Measurements from ENCODE around the gene MYO7A.

The MYO7A gene

DNA sequence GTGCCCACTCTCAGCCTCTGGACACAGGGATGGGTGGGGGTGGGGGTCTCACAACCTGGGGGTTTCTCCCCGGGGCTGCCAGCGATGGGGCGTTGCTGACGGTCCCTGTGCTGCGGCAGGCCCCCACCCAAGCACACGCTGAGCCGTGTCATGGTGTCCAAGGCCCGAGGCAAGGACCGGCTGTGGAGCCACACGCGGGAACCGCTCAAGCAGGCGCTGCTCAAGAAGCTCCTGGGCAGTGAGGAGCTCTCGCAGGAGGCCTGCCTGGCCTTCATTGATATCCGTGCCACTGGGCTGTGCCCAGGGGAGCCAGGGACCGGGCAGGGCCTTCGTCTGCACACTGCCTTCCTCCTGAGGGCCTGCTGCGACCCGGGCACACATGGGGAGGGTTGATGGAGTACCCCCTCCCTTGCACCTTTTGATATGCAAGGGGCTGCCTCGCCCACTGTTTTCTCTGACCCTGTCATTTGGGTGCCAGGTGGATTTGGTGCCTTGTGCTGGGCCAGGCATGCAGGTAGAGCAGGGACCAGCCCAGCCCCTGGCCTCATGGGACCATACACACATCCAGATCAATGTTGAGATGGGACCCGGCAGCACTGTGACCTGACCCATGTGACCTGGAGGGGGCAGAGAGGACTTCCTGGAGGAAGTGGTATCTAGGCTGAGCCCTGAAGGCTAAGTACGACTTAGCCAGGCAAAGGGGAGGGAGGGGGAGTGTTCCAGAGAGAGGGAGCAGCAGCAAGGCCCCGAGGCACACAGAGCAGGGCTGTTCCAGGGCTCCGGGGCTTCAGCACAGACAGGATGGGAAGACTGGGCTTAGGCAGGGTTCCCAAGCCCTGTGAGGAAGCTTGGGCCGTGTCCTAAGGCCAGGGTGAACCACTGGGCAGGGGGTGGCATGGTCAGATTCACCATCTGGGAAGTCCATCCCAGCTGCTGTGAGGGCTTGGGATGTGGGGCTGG is 75.2 kb downstream of the MYO7A start:
- DNase-seq: no peak

DNA sequence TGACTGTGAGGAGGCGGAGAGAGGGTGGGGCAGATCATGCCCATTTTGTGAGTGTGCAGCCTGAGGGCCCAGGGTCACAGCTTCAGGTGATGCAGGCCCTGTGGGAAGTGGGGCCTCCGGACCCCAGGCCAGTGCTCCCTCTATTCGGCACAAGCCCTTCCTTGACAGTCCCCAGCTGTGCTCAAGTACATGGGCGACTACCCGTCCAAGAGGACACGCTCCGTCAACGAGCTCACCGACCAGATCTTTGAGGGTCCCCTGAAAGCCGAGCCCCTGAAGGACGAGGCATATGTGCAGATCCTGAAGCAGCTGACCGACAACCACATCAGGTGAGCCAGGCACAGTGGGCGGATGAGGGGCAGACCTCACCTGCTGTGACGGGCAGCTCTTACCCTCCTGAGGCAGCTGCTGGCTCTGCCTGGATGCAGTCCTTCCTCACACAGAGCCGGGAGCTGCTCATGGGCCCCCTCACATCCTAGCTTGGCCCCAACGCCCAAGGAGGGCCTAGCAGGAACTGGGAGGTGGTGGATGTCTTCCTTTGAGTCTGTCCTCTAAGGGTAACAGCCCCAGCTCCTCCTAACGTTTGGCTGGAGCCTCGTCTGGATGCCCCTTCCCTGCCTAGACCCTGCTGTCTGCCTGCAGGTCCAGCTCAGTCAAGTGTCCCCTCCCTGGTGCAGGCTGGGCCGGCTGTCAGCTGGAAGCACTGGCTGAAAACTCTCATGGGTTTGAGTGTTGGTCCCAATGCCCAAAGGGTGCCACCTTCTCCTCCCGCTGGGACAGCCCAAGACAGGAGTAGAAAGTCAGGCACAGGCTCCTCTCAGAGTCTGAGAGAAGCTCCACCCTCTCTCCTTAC is 76.1 kb downstream of the MYO7A start:
- DNase-seq: no peak

DNA sequence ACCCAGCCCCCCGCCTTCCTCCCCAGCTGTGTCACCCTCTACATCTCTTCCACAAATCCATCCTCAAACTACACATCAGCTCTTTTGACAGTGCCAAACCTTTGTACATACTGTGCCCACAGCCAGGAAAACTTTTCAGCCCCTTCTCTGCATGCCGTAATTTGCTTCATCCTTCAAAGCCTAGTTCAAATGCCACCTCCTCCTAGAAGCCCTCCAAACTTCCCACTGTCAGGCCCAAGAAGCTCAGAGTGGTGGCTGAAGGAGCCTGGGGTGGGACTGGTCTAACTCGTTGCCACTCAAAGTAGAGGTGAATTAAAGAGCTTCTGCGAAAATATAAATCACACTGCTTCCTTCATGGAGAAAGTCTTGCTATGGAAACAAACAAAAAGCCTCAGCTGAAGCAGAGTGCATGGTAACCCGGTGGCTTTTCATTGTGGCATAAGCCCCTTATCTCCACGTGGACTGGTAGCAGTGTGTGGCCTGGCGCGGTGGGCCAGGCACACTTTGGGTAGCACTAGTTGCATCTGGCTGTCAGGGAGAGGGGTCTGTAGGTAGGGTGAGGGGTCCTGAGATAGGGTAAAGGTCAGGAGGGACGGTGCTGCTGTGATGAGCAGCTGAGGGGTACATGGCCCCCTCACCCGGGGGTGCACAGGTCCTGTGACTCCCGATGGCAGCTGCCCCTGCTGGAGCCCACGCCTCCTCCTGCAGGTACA is 76.9 kb downstream of the MYO7A start:
- no peak for DNase-seq

DNA sequence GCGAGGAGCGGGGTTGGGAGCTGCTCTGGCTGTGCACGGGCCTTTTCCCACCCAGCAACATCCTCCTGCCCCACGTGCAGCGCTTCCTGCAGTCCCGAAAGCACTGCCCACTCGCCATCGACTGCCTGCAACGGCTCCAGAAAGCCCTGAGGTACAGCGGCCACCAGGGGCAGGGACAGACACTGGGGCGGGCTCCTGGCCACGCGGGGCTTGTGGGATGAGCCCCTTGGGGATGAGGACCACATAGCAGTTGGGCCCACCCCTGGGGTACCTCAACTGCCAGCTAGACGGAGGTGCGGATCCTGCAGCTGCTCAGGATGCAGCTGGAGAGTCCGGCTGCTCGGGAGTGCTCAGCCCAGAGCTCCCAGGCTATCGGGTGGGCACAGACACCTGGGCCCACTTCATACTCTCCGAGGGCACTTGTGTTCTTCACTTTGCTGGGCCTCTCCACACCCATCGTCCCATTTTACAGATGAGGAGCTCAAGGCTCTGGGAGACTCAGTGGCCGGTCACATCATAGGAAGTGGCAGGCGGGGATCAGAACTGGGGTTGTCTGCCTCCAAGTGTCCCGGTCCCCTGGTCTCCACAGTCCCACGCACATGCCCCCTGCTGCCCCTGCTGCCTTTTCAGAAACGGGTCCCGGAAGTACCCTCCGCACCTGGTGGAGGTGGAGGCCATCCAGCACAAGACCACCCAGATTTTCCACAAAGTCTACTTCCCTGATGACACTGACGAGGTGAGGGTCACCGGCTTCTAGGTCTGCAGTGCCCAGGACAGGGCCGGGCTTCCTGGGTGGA is 77.6 kb downstream of the MYO7A start:
- no peak for DNase-seq

DNA sequence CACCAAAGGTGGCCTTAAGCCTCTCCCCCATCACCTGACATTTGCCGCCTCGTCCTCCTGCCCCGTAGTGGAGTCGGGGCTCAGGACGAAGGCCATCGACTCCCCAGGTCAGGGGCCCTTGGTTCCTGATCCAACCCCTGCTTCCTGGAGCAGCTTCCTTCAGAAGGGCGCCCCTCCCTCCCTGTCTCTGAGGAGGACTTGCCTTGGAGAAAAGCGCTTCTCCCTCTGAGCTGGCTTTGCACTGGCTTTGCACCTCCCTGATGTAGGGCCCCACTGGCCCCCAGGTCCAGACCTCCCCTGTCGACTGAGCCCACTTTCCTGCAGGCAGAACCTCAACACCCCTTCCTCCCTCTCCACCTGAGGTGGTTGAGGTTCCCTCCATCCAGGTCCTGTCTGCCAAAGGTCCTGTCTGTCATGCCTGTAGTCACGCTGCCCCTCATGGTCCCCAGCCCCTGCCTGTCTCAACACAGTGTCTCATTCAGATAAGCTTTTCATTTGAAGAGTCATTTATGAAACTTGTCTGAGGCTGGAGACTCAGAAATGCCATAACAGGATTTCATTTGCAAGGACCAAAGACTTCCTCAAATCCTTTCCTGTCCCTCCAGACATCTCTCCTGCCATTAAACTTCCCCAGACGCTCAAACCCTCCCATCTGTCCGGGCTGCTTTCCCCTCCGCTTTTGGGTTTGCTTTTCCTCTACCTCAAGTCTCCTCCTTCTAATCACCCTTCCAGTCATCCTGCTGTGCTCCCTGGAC is 78.4 kb downstream of the MYO7A start:
- DNase-seq: no peak

DNA sequence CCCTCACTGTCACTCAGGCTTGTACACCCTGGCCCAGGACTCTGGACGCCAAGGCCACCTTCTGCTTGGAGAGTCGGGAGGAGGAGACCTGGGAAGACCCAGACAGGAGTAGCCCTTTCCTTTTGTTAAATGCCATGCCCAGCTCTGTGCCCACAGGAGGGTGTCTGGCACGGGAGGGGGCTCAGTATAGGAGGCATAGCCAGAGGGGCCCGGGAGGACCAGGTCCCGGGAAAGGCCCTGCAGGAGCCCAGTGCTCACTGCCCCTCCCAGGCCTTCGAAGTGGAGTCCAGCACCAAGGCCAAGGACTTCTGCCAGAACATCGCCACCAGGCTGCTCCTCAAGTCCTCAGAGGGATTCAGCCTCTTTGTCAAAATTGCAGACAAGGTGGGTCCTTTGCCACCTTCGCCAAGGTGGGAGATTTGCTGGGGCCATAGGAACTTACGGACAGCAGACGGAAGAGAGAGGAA is 79.0 kb downstream of the MYO7A start:
- DNase-seq: no peak

DNA sequence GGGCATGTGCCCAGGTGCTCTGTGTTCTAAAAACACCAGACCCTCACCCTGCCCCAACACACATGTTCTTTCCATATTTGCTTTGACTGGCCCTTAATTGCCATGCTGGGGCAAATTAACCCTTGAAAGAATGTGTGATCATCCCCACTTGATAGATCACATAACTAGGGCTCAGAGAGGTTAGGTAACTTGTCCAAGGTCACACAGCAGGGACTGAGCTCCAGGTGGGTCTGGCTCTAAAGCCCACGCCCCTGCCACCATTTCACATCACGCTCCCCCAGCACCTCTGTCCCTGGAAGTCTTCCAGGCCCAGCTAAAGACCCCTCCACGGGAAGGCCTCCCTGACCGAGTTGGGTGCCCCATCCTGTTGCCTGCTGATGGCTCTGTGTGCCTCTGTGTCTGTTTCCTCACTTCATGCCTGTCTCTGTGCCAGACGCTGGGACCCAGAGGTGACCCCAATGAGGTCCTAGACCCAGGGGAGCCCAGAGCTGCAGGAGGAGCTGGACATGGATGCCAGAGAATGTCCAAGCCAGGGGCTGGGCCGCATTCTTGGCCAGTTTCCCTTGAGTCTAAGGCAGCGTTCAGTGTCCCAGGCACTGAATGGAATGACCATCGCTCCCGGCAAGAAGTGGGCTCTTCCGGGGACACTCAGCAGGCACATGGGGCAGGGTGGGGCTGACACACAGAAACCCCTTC is 79.7 kb downstream of the MYO7A start:
- DNase-seq: no peak

DNA sequence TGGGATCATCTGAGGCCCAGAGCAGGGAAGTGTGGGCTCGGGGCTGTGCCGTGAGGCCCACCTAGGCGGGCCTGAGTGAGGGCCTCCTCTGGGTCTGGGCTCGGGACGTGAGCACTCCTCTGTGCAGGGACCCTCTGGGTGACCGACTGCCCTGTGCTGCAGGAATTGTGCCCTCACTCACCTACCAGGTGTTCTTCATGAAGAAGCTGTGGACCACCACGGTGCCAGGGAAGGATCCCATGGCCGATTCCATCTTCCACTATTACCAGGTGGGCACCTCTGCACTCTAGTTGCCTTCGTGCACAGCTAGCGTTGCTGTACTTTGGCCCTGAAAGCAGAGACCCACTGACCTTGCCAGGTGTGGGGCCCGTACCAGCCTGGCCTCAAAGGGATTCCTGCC is 80.5 kb downstream of the MYO7A start:
- no peak for DNase-seq

DNA sequence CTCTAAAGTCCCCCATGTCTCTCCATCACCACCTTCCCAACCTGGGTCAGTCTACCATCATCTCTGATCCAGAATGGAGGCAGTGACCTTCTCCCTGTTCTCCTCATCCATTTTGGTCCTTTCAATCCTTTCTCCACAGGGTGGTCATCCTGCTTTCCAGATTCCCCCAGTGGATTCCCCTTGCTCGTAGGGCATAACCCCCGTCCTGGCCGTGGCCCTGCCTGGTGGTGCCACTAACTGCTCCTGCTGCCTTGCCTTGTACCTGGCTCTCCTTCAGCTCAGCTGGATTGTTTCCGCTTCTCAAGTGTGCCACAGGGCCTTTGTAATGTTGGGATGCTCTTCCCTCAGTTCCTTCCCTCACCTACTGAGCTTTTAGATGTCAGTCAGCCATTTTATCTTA is 81.6 kb downstream of the MYO7A start:
- DNase-seq: no peak

DNA sequence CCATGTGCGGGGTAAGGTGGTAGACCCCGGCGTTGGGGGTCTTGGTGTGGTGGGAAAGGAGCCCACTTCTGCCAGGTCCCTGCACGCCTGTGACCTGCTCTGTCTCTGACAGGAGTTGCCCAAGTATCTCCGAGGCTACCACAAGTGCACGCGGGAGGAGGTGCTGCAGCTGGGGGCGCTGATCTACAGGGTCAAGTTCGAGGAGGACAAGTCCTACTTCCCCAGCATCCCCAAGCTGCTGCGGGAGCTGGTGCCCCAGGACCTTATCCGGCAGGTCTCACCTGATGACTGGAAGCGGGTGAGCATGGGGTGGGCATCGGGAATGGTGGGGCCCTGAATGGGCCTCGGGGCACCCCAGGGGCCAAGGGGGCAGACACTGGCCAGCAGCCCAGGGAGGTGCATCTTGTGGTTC is 83.0 kb downstream of the MYO7A start:
- DNase-seq: no peak

DNA sequence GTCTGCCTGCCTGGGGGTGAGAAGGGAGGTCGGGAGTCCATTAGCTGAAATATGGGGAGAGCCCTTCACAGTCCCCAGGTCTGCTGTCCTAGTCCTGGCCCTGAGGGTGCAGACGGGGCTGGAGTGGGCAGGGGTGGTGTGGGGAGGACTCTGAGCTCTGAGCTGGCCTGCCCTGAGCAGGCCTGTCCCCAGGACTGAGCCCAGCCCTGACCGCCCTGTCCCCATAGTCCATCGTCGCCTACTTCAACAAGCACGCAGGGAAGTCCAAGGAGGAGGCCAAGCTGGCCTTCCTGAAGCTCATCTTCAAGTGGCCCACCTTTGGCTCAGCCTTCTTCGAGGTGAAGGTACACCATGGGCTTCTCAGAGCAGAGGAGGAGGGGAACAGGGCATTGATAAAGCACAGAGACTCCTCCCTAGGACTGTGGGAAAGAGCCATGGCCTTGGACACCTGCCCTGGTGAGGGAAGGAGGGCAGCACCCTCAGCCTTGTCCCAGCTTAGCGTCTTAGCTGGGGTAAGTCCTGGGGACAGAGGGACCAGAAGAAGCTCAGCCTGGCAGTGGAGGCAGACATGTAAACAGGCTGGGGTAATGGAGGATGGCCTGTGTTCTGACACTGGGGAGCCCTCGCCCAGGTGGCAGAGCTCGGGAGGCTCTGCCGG is 83.7 kb downstream of the MYO7A start:
- DNase-seq: no peak

DNA sequence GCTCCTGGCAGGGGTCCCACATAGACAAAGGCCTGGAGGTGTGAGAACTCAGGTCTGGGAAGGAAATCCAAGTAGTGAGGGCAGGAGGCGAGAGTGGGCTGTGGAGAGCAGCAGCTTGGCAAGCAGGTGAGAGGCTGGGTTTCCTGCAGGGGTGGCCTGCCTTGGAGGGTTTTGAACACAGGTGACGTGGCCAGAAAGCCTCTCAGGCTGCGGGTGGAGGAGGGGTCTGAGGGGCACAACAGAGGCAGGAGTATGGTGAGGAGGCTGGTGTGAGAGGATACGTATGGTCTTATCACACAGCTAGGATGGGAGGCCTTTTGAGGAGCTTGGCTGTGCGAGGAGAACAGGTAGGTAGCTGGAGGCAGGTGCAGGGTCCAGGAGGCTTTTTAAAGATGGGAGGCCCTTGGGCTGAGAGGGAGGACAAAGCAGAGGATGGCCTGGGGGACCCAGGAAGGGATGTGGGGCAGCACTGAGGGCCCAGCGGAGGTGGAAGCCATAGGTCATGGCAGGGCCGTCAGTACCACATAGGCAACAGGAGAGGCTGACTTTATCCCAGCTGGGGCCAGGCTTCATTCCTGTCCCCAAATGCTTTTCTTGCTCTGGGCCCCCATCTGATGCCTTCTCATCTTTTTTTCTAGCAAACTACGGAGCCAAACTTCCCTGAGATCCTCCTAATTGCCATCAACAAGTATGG is 84.4 kb downstream of the MYO7A start:
- no peak for DNase-seq

DNA sequence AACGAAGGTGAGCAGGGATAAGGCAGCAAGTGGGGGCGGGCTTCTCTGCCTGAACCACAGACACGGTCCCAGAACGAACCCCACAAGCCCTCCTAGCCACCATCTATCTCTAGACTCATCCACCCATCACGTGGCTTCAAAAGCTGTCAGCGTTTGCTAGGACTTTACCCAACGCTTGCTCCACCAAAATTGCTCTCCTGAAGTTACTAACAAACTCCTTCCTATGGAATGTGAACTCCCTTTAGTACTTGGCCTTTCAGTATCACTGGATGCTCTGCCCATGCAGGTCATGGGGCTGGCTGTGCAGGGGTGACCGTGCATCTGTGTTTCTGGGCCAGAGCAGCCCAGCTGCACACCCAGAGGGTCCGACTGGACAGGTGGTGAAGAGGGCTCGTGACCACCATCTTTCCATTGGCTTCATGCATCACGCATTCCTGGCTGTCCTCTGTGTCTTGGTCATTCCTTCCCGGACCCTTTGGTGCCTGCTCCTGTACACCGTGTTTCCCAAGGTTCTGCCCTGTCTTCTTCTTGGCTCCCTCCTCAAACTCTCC is 85.1 kb downstream of the MYO7A start:
- DNase-seq: no peak

DNA sequence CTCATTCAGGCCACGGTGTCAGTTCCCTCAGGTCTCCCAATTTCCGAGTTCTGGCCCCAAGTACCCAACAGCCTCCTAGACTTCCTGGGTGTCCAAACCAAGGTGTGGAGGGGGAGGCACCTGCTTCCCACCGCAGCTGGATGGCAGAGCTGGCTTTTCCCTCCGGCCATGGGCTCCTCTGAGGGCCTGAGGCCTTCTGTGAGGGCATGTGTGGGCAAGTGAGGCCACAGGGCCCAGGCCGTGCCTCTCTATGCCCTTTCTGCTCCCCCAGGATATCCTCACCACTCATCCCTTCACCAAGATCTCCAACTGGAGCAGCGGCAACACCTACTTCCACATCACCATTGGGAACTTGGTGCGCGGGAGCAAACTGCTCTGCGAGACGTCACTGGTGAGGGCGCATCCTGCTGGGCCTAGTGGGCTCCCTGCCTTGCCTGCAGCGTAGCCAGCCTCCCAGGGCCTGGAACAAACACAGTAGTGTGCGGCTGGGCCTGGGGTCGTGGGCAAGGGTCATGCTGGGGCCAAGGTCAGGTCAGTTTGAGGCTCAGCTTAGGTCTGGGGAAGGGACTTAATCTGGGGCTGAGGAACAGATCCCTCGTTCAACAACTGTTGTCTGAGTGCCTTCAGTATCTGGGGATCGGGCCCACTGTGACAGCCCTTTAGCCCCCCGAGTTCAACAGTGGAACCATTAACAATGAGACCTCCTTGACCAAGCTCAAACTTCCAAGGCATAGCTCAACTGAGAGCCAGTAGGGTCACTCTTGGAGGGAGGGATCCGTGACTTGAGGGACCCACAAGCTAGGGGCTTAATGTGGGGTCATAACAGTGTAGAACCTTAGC is 85.8 kb downstream of the MYO7A start:
- no peak for DNase-seq

DNA sequence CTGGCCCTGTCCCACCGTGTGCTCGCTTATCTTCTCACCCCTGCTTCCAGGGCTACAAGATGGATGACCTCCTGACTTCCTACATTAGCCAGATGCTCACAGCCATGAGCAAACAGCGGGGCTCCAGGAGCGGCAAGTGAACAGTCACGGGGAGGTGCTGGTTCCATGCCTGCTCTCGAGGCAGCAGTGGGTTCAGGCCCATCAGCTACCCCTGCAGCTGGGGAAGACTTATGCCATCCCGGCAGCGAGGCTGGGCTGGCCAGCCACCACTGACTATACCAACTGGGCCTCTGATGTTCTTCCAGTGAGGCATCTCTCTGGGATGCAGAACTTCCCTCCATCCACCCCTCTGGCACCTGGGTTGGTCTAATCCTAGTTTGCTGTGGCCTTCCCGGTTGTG is 86.5 kb downstream of the MYO7A start:
- DNase-seq: no peak

DNA sequence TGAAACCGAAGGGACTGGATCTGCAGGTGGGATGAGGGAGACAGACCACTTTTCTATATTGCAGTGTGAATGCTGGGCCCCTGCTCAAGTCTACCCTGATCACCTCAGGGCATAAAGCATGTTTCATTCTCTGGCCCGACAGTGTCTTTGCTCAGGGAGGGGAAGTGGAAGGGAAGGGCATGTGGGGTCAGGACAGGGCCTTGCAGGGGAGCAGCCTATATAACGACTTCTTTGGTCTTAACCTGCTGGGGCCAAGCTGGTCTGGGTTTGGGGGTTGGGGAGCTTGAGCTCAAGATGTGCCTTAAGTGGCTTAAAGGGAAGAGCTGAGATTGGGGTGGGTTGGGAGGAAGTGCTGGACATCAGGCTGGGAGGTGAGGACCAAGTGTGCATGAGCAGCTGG is 87.1 kb downstream of the MYO7A start:
- no peak for DNase-seq

DNA sequence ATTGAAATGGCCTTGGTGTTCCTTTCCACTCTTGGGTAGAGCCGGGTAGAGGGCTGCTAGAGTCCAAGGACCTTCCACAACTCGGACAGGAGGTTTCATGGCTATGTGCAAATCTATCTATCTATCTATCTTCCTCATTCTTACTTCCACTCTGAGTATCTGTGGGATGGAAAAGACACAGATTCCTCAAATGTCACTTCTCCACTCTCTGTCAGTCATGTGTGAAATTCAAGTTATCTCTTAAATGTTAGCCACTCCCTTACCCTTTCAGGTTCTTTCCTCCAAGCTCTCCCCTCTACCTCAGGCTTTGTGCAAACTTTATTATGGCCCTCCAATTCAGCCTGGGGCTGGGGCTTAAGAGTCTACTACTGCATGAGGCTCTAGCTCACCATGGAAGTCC is 89.1 kb downstream of the MYO7A start:
- DNase-seq: no peak

DNA sequence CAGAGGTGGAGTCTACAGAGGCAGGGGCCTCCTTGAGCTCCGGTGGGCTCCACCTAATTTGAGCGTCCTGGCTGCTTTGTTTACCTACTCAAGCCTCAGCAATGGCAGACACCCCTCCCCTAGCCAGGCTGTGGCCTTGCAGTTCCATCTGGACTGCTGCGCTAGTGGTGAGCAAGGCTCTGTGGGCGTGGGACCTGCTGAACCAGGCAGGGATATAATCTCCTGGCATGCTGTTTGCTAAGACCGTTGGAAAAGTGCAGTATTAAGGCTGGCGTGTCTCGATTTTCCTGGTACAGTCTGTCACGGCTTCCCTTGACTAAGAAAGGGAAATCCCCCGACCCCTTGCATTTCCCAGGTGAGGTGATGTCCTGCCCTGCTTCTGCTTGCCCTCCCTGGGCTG is 95.8 kb downstream of the MYO7A start:
- no peak for DNase-seq
